NCI-H2196 (cell line): ENCODE results near the gene FRMD1.
A peak's percentile ranks its signal among the peaks of the same experiment; 100 is the strongest.

Source experiments
- DNase-seq: peaks from one replicate; lab custom pipeline; 2025; ENCODE audit not compliant: unreplicated experiment; lab: John Stamatoyannopoulos, UW

The FRMD1 gene

GRCh38 chr6:168113226-168113625 lies 34.2 kb upstream of the FRMD1 start:
- DNase-seq = no peak

- DNase-seq = no peak
Observed at GRCh38 chr6:168111911-168112310, 32.9 kb upstream of the FRMD1 start.

- DNase-seq = no peak
Observed at GRCh38 chr6:168110437-168110836, 31.4 kb upstream of the FRMD1 start.

- DNase-seq = no peak
Observed at GRCh38 chr6:168109171-168109570, 30.2 kb upstream of the FRMD1 start.

GRCh38 chr6:168107191-168107983 lies 28.4 kb upstream of the FRMD1 start:
- no peak for DNase-seq

- no peak for DNase-seq
Observed at GRCh38 chr6:168106633-168107005, 27.6 kb upstream of the FRMD1 start.

- DNase-seq = no peak
Observed at GRCh38 chr6:168105813-168106632, 27.0 kb upstream of the FRMD1 start.

- DNase-seq = no peak
Observed at GRCh38 chr6:168104636-168105035, 25.6 kb upstream of the FRMD1 start.

GRCh38 chr6:168103050-168103830 lies 24.2 kb upstream of the FRMD1 start:
- DNase-seq = no peak

- DNase-seq = peak; percentile 63
Observed at GRCh38 chr6:168102315-168102985, 23.4 kb upstream of the FRMD1 start.

- no peak for DNase-seq
Observed at GRCh38 chr6:168101590-168102314, 22.7 kb upstream of the FRMD1 start.

GRCh38 chr6:168100803-168101589 lies 22.0 kb upstream of the FRMD1 start:
- DNase-seq = no peak

- no peak for DNase-seq
Observed at GRCh38 chr6:168100011-168100802, 21.2 kb upstream of the FRMD1 start.

GRCh38 chr6:168099201-168100010 lies 20.4 kb upstream of the FRMD1 start:
- no peak for DNase-seq

- no peak for DNase-seq
Observed at GRCh38 chr6:168098431-168098861, 19.4 kb upstream of the FRMD1 start.

- DNase-seq = no peak
Observed at GRCh38 chr6:168097621-168098430, 18.8 kb upstream of the FRMD1 start.

GRCh38 chr6:168097221-168097620 lies 18.2 kb upstream of the FRMD1 start:
- no peak for DNase-seq
